WTC11 (cell line): ENCODE measurements around the gene C19orf44. TPM values are rescaled to one million over a fixed set of nuclear protein-coding genes. Genes with fewer than 3 reads are reported as not detected.

ENCODE experiments used
- ATAC-seq: fragments of 200-7000 bp; cut with Tn5 transposase; 2 replicates; pipeline ENCODE4 v1.10.0; 2021; ENCODE audit warnings: mild to moderate bottlenecking, moderate library complexity
- Bru-seq: library from RNA; stranded (reverse); fragments of 400-500 nt; gene quantifications from one replicate; lab custom pipeline; 2021; lab: Mats Ljungman, UMichigan
- CTCF ChIA-PET: fragments of 300-600 bp; sonication (Branson Sonifier 250); formaldehyde crosslinking; loops from one replicate; lab custom pipeline; 2021; ENCODE audit warnings: antibody characterized with exemption; lab: Charles Lee
- POLR2A ChIA-PET: fragments of 350-600 bp; sonication (Branson Sonifier 250); formaldehyde crosslinking; loops from one replicate; lab custom pipeline; 2021; ENCODE audit warnings: antibody characterized with exemption; lab: Charles Lee
- DNase-seq: peaks from one replicate; pipeline ENCODE4 v3.0.0; 2021; ENCODE audit warnings: low spot score
- H3K27ac Mint-ChIP-seq: 2 replicates; pipeline ENCODE4 v1.8.0; 2021; ENCODE audit warnings: mixed read lengths
- H3K27me3 Mint-ChIP-seq: 2 replicates; pipeline ENCODE4 v1.8.0; 2021; ENCODE audit warnings: low read depth, mild to moderate bottlenecking, moderate library complexity, mixed read lengths
- H3K36me3 Mint-ChIP-seq: 2 replicates; pipeline ENCODE4 v1.8.0; 2021; ENCODE audit warnings: mixed read lengths
- H3K4me1 Mint-ChIP-seq: 2 replicates; pipeline ENCODE4 v1.8.0; 2022; ENCODE audit warnings: mixed read lengths
- H3K4me3 Mint-ChIP-seq: 2 replicates; pipeline ENCODE4 v1.8.0; 2021; ENCODE audit warnings: mild to moderate bottlenecking, moderate library complexity, mixed read lengths
- H3K9me3 Mint-ChIP-seq: 2 replicates; pipeline ENCODE4 v1.8.0; 2021; ENCODE audit warnings: mixed read lengths
- ARID4B ChIP-seq: sonication (generic); formaldehyde crosslinking; IDR thresholded peaks from 2 replicates; pipeline ENCODE4 v1.8.0; 2023; ENCODE audit warnings: missing genetic modification reagents, mild to moderate bottlenecking, borderline replicate concordance
- E2F1 ChIP-seq: sonication (generic); formaldehyde crosslinking; IDR thresholded peaks from 2 replicates; pipeline ENCODE4 v1.8.0; 2022; ENCODE audit warnings: mild to moderate bottlenecking, missing genetic modification reagents
- E2F5 ChIP-seq: sonication (generic); formaldehyde crosslinking; IDR thresholded peaks from 2 replicates; pipeline ENCODE4 v1.8.1; 2022; ENCODE audit warnings: mild to moderate bottlenecking, moderate library complexity, missing genetic modification reagents
- FOXK1 ChIP-seq: sonication (generic); formaldehyde crosslinking; IDR thresholded peaks from 2 replicates; pipeline ENCODE4 v1.8.0; 2022; ENCODE audit warnings: mild to moderate bottlenecking, moderate library complexity, missing genetic modification reagents
- FOXP4 ChIP-seq: sonication (generic); formaldehyde crosslinking; IDR thresholded peaks from 2 replicates; pipeline ENCODE4 v1.8.0; 2022; ENCODE audit warnings: mild to moderate bottlenecking, missing genetic modification reagents
- MAX ChIP-seq: sonication (generic); formaldehyde crosslinking; IDR thresholded peaks from 2 replicates; pipeline ENCODE4 v1.8.0; 2022; ENCODE audit warnings: mild to moderate bottlenecking, missing genetic modification reagents
- NR2C2 ChIP-seq: sonication (generic); formaldehyde crosslinking; IDR thresholded peaks from 2 replicates; pipeline ENCODE4 v1.8.0; 2022; ENCODE audit warnings: mild to moderate bottlenecking, missing genetic modification reagents
- SMAD3 ChIP-seq: sonication (generic); formaldehyde crosslinking; IDR thresholded peaks from 2 replicates; pipeline ENCODE4 v1.8.0; 2022; ENCODE audit warnings: missing genetic modification reagents, mild to moderate bottlenecking, borderline replicate concordance
- TCF7 ChIP-seq: sonication (generic); formaldehyde crosslinking; IDR thresholded peaks from 2 replicates; pipeline ENCODE4 v1.8.0; 2022; ENCODE audit warnings: mild to moderate bottlenecking, low read depth, missing genetic modification reagents, moderate library complexity
- TEAD1 ChIP-seq: sonication (generic); formaldehyde crosslinking; IDR thresholded peaks from 2 replicates; pipeline ENCODE4 v1.8.0; 2022; ENCODE audit warnings: mild to moderate bottlenecking, missing genetic modification reagents
- USF1 ChIP-seq: sonication (generic); formaldehyde crosslinking; IDR thresholded peaks from 2 replicates; pipeline ENCODE4 v1.8.0; 2022; ENCODE audit warnings: mild to moderate bottlenecking, missing genetic modification reagents
- ZNF532 ChIP-seq: fragments of 250-450 bp; sonication (Bioruptor Pico); IDR thresholded peaks from 2 replicates; pipeline ENCODE4 v1.9.0; 2021; ENCODE audit warnings: mild to moderate bottlenecking, borderline replicate concordance
- ZSCAN18 ChIP-seq: fragments of 250-450 bp; sonication (Bioruptor Pico); IDR thresholded peaks from 2 replicates; pipeline ENCODE4 v2.1.2; 2022; ENCODE audit warnings: mild to moderate bottlenecking, moderate library complexity
- long read RNA-seq, 3 experiments: library from RNA in 1 of 3; library from capped mRNA in 1 of 3; library from polyadenylated mRNA in 1 of 3; unstranded in 2 of 3; stranded (forward) in 1 of 3; transcript quantifications; one replicate each; pipeline ENCODE4 v2.0.0, GENCODE V29; 2021
- total RNA-seq: library from RNA; stranded (reverse); gene quantifications from 3 replicates; pipeline ENCODE4 v1.2.3, GENCODE V29; 2021

The C19orf44 gene
- total RNA-seq, result 3.4 to 4.8 TPM (median 4.1 TPM) in 3 replicates
- Bru-seq, nascent RNA, result percentile 46 among the genes with signal in this experiment
- long read RNA-seq, experiment 1, partial matches to known transcripts, result 2 of 13 reads
- long read RNA-seq, experiment 1, other reads (novel, unspliced or antisense), result 8 of 13 reads
- long read RNA-seq, experiment 2, partial matches to known transcripts, result 1 of 3 reads
- long read RNA-seq, experiment 2, other reads (novel, unspliced or antisense), result 1 of 3 reads
- long read RNA-seq, experiment 3, partial matches to known transcripts, result 0 of 3 reads
- long read RNA-seq, experiment 3, other reads (novel, unspliced or antisense), result 2 of 3 reads

- peak; percentile 98 for DNase-seq
- Mint-ChIP-seq H3K9me3 (no peaks in the 10 kb centered on the region), H3K4me3 (peak within 1 kb of the TSS; percentile 91), H3K27ac (peak within 1 kb of the TSS; percentile 63; the same call in 1 of the 2 replicates), H3K4me1 (peaks cover 11% of the 10 kb centered on the region), H3K27me3 (no peaks in the 10 kb centered on the region), H3K36me3 (peaks cover 2% of the 10 kb centered on the region)
- ATAC-seq, result peak; percentile 98
- ChIA-PET CTCF (interaction anchor here (0.8 to 2.1 kb wide), 8 partner anchors 9 to 113 kb away, joined by 3 to 20 read pairs (median 3); no protein-coding TSS in a partner anchor), POLR2A (interaction anchor here (0.7 kb wide), 1 partner anchor 16 kb away, joined by 4 read pairs; no protein-coding TSS in a partner anchor)
- TF ChIP-seq ARID4B (CRISPR knock-in tag) (peak; percentile 79; the same call in 1 of the 2 replicates), USF1 (peak; percentile 74; the same call in 1 of the 2 replicates), ZSCAN18 (no peak), TCF7 (CRISPR knock-in tag) (no peak), NR2C2 (CRISPR knock-in tag) (no peak), TEAD1 (CRISPR knock-in tag) (0 out of 2 replicates have a peak, but pooled peaks have one; percentile 39), E2F1 (no peak), ZNF532 (CRISPR knock-in tag) (no peak), SMAD3 (CRISPR knock-in tag) (0 out of 2 replicates have a peak, but pooled peaks have one; percentile 14), MAX (CRISPR knock-in tag) (peak; percentile 75), FOXP4 (peak; percentile 77; the same call in 1 of the 2 replicates), FOXK1 (CRISPR knock-in tag) (peak; percentile 25; the same call in 1 of the 2 replicates), E2F5 (CRISPR knock-in tag) (peak; percentile 74; the same call in 1 of the 2 replicates)
Measured at GRCh38 chr19:16495982-16496612, at the start of gene C19orf44, which contains the start of gene CALR3. C19orf44 (plus strand) TSS chr19:16496394; CDS start chr19:16500793, 4,399 bp downstream. CALR3 (minus strand) TSS chr19:16496167; CDS start chr19:16496129, 38 bp downstream.
